ENCODE measurements around the gene IPCEF1.

DNA sequence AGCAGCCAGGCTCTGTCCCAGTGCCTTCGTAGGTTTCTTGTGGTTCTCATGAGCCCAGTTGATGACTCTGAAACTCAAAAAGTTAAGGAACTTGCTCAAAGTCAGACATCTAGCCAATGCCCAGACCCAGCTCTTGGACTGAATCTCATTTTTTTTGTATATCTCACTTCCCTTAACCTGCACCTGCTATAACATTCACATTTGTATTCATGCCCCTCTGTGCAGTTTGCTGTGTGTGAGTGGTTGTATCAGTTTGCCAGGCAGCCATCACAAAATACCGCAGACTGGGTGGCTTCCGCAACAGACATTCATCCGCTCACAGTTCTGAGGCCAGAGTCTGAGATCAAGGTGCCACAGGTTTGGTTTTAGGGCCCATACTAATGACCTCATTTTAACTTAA, 49.9 kb downstream of the IPCEF1 start:
- TF ChIP-seq, protein P1, sequence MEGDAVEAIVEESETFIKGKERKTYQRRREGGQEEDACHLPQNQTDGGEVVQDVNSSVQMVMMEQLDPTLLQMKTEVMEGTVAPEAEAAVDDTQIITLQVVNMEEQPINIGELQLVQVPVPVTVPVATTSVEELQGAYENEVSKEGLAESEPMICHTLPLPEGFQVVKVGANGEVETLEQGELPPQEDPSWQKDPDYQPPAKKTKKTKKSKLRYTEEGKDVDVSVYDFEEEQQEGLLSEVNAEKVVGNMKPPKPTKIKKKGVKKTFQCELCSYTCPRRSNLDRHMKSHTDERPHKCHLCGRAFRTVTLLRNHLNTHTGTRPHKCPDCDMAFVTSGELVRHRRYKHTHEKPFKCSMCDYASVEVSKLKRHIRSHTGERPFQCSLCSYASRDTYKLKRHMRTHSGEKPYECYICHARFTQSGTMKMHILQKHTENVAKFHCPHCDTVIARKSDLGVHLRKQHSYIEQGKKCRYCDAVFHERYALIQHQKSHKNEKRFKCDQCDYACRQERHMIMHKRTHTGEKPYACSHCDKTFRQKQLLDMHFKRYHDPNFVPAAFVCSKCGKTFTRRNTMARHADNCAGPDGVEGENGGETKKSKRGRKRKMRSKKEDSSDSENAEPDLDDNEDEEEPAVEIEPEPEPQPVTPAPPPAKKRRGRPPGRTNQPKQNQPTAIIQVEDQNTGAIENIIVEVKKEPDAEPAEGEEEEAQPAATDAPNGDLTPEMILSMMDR (IDR thresholded peaks at IDR 0.05) = no peak
- TF ChIP-seq EP300 (IDR thresholded peaks at IDR 0.05) = no peak

Measured in tibial nerve (tissue), 4 donors.